Gastrocnemius medialis (tissue), 4 donors: Measurements from ENCODE around the gene PTGIS. TPM values are rescaled to one million over a fixed set of nuclear protein-coding genes. Genes with fewer than 3 reads are reported as not detected.
A peak's percentile ranks its signal among the peaks of the same experiment; 100 is the strongest.

Source experiments
- ATAC-seq, 2 donors: fragments of 150-250 bp; one replicate each; pipeline ENCODE4 v1.9.1; 2016
- DNase-seq, 2 donors: peaks; one replicate each; pipeline ENCODE4 v3.0.0-alpha.2; 2019
- H3K27ac ChIP-seq, 4 donors: fragments of 200-600 bp; sonication (generic); 1 replicate in 1 of 4; 2 replicates in 3 of 4; pipeline ENCODE4 v1.5.1; 2016 to 2018; ENCODE audit warnings: mild to moderate bottlenecking in 2 of 4, moderate library complexity in 1 of 4
- H3K27me3 ChIP-seq, 3 donors: fragments of 200-600 bp; sonication (generic) in 2 of 3; 1 replicate in 1 of 3; 2 replicates in 2 of 3; pipeline versions ENCODE4 v1.5.1 to v1.6.0; 2016 to 2019; ENCODE audit warnings: mild to moderate bottlenecking in 1 of 3, moderate library complexity in 1 of 3
- H3K36me3 ChIP-seq, 2 donors: fragments of 200-600 bp; sonication (generic) in 1 of 2; one replicate each; pipeline ENCODE4 v1.5.1; 2017 to 2018
- H3K4me1 ChIP-seq, 2 donors: fragments of 200-600 bp; sonication (generic) in 1 of 2; one replicate each; pipeline ENCODE4 v1.5.1; 2016 to 2017; ENCODE audit warnings: mild to moderate bottlenecking in 2 of 2
- H3K4me3 ChIP-seq, 4 donors: fragments of 200-600 bp; sonication (generic) in 3 of 4; 1 replicate in 1 of 4; 2 replicates in 3 of 4; pipeline ENCODE4 v1.5.1; 2016 to 2019; ENCODE audit warnings: mild to moderate bottlenecking in 2 of 4
- H3K9me3 ChIP-seq, 3 donors: fragments of 200-600 bp; sonication (generic) in 2 of 3; 1 replicate in 1 of 3; 2 replicates in 2 of 3; pipeline ENCODE4 v1.5.1; 2016 to 2019
- CTCF ChIP-seq, 5 experiments: fragments of 450-650 bp in 3 of 5; fragments of 200-600 bp in 2 of 5; sonication (generic) in 2 of 5; IDR thresholded peaks in 4 of 5; conservative IDR thresholded peaks in 1 of 5; 1 replicate in 4 of 5; 2 replicates in 1 of 5; pipeline ENCODE4 v1.5.1; 2016 to 2019; ENCODE audit warnings: antibody characterized with exemption in 5 of 5, mild to moderate bottlenecking in 3 of 5, moderate library complexity in 3 of 5
- POLR2A ChIP-seq, 2 donors: fragments of 450-650 bp; IDR thresholded peaks; one replicate each; pipeline ENCODE4 v1.6.1; 2017; ENCODE audit warnings: antibody characterized with exemption in 2 of 2, mild to moderate bottlenecking in 2 of 2, moderate library complexity in 2 of 2
- in situ Hi-C, 4 donors: fragments of 200-750 bp; cut with MboI; loops; one replicate each; pipeline versions ENCODE4 v1.15.0 to v1.8.0; 2017; ENCODE audit warnings: low sequenced_read_pairs in 4 of 4
- intact Hi-C: fragments of 100-400 bp; cut with DNase I; formaldehyde crosslinking; loops from one replicate; pipeline ENCODE4 v1.15.1; 2023; ENCODE audit warnings: low total_unique reads
- total RNA-seq, 4 donors: library from RNA; depleted of rRNA; stranded (reverse); fragments of >200 nt; gene quantifications; one replicate each; pipeline versions ENCODE4 v1.1.0 to v1.2.3, GENCODE V29; 2016

PTGIS gene
- total RNA-seq, 4 donors from 2014 or later: 4.5 to 13.1 (median 9.5) TPM

DNA sequence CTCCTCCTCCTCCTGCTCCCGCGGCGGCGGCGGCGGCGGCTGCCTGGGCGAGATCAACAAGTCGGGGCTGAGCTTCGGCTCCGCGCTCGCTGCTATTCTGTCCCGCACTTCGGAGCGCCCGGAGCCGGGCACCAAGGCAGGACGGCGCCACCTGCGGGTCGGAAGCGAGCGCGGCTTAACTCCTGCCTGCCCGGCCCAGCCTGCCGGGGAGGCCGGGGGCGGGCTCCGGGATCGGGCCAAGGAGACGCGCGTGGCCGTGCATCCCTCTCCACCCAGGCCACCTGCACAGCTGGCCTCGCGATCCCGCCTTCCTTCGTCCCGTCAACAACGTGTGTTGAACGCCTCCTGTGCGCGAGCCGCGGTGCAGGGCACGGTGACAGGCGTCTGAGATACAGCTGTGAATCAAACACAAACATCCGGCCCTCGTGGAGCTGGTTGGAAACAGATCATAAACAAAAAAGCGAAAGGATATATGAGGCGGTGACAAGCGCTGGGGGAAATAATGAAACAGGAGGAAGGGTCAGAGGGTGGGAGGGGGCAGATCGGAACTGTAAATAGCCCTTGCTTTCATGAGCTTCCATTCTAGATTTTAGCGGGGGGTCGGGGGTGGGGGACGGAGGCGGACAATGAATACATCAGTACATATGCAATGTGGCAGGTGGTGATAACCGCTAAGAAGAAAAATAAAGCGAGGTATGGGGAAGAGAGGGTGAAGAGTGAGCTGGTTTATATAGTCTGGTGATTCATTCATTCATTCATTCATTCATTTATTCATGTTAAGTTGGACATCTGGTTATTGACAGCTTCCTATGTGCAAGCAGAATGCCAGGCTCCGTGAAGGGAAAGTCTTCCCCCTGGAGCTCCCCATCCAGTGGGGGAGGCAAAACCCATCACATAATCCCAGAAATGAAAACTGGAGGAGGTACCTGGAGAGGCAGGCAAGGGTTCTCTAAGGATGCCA lies 83.5 kb downstream of the PTGIS start:
- in situ Hi-C loops (loop anchor here in 2 of 4 donors (5.0 to 10.0 kb wide), 2 partner anchors 147 to 150 kb away; no protein-coding TSS in a partner anchor), intact Hi-C loops (loop anchor here (1.0 to 5.0 kb wide), 4 partner anchors 24 to 150 kb away; no protein-coding TSS in a partner anchor)
- Histone ChIP-seq H3K9me3 (no peaks in the 10 kb centered on the region), H3K4me3 (peak overlapping the region; percentile 51 to 65 (median 63)), H3K27ac (peak overlapping the region in 1 of 4 donors; percentile 44), H3K4me1 (peaks cover 5 to 37% of the 10 kb centered on the region in 2 donors), H3K27me3 (no peaks in the 10 kb centered on the region), H3K36me3 (no peaks in the 10 kb centered on the region)
- ATAC-seq (peak; percentile 82 to 86), DNase-seq (peak; percentile 64 to 73)
- TF ChIP-seq CTCF (IDR thresholded peaks at IDR 0.05 in 4 of 5, conservative IDR thresholded peaks at IDR 0.05 in 1 of 5): peak; percentile 77 to 91 (median 85)
- no peak for TF ChIP-seq POLR2A (IDR thresholded peaks at IDR 0.05)

DNA sequence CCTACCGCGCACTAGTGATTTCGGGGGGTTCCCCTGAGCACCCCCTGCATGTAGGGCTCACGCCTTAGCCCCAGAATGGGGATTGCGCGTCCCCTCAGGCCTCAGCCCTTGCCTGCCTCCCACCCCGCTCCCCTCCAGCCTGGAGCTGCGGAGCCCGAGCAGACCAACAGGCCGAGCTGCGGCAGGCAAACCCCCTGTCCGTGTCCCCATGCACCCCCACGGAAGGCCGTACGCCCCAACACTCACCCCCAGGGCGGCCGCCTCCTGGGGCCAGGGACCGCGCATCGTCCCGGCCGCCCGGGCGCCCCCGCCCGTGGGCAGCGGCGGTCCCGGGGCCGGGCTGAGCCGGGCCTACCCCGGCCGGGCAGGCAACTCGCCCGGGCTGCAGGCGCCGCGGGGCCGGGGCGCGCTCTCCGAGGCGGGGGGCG lies 84.2 kb downstream of the PTGIS start:
- Histone ChIP-seq H3K36me3 (no peaks in the 10 kb centered on the region), H3K27ac (peak overlapping the region in 2 of 4 donors; percentile 28 to 76), H3K27me3 (no peaks in the 10 kb centered on the region), H3K4me1 (peaks cover 5 to 39% of the 10 kb centered on the region in 2 donors), H3K4me3 (peak overlapping the region; percentile 42 to 62 (median 61)), H3K9me3 (no peaks in the 10 kb centered on the region)
- intact Hi-C loops (loop anchor here (1.0 to 5.0 kb wide), 4 partner anchors 25 to 149 kb away; no protein-coding TSS in a partner anchor), in situ Hi-C loops (loop anchor here in 2 of 4 donors (5.0 to 10.0 kb wide), 2 partner anchors 146 to 149 kb away; no protein-coding TSS in a partner anchor)
- ATAC-seq (peak; percentile 36 to 37), DNase-seq (no peak)
- TF ChIP-seq POLR2A (IDR thresholded peaks at IDR 0.05) (no peak), CTCF (IDR thresholded peaks at IDR 0.05 in 4 of 5, conservative IDR thresholded peaks at IDR 0.05 in 1 of 5) (no peak)

- DNase-seq: no peak
- H3K4me1 ChIP-seq: peaks cover 5 to 40% of the 10 kb centered on the region in 2 donors
- peak overlapping the region; percentile 42 to 62 (median 61) for H3K4me3 ChIP-seq
- TF ChIP-seq POLR2A (IDR thresholded peaks at IDR 0.05) (no peak), CTCF (IDR thresholded peaks at IDR 0.05 in 4 of 5, conservative IDR thresholded peaks at IDR 0.05 in 1 of 5) (no peak)
- peak overlapping the region in 2 of 4 donors; percentile 28 to 76 for H3K27ac ChIP-seq
- intact Hi-C loops: loop anchor here (5.0 kb wide), 1 partner anchor 61 kb away; no protein-coding TSS in a partner anchor
- H3K36me3 ChIP-seq: no peaks in the 10 kb centered on the region
- no peaks in the 10 kb centered on the region for H3K9me3 ChIP-seq
- ATAC-seq: peak in 1 of 2 donors; percentile 22
- H3K27me3 ChIP-seq: no peaks in the 10 kb centered on the region
- in situ Hi-C loops: loop anchor here in 2 of 4 donors (5.0 to 10.0 kb wide), 2 partner anchors 146 to 148 kb away; no protein-coding TSS in a partner anchor
Measured at GRCh38 chr20:49483018-49483695, 84.8 kb downstream of the PTGIS start.

GRCh38 chr20:49482621-49483017 lies 85.3 kb downstream of the PTGIS start, which contains the start of gene KCNB1:
KCNB1 (minus strand) TSS chr20:49482668; CDS start chr20:49482480, 188 bp downstream.
- Histone ChIP-seq H3K9me3 (no peaks in the 10 kb centered on the region), H3K4me1 (peaks cover 5 to 40% of the 10 kb centered on the region in 2 donors), H3K27ac (peak within 1 kb of the TSS in 3 of 4 donors; percentile 28 to 76 (median 72)), H3K4me3 (peak within 1 kb of the TSS; percentile 42 to 62 (median 61)), H3K27me3 (no peaks in the 10 kb centered on the region), H3K36me3 (no peaks in the 10 kb centered on the region)
- TF ChIP-seq POLR2A (IDR thresholded peaks at IDR 0.05) (no peak), CTCF (IDR thresholded peaks at IDR 0.05 in 4 of 5, conservative IDR thresholded peaks at IDR 0.05 in 1 of 5) (peak in 1 of 5 experiments; percentile 33)
- intact Hi-C loops (loop anchor here (1.0 to 5.0 kb wide), 2 partner anchors 60 to 97 kb away; no protein-coding TSS in a partner anchor), in situ Hi-C loops (loop anchor here in 2 of 4 donors (5.0 to 10.0 kb wide), 2 partner anchors 145 to 148 kb away; no protein-coding TSS in a partner anchor)
- peak; percentile 26 to 37 for DNase-seq
- ATAC-seq: peak; percentile 16 to 32
